Tibial nerve (tissue), 4 donors: ENCODE results near the gene ADORA1. TPM values are rescaled to one million over a fixed set of nuclear protein-coding genes. Genes with fewer than 3 reads are reported as not detected.
A peak's percentile ranks its signal among the peaks of the same experiment; 100 is the strongest.

Source experiments
- DNase-seq, 2 donors: peaks; one replicate each; pipeline ENCODE4 v3.0.0-alpha.2; 2019; ENCODE audit warnings: low spot score in 2 of 2
- H3K27ac ChIP-seq, 4 donors: fragments of 200-600 bp; sonication (generic) in 3 of 4; one replicate each; pipeline ENCODE4 v1.5.1; 2017 to 2019; ENCODE audit warnings: mild to moderate bottlenecking in 1 of 4
- H3K27me3 ChIP-seq, 2 donors: fragments of 200-600 bp; sonication (generic) in 1 of 2; one replicate each; pipeline versions ENCODE4 v1.5.1 to v1.6.0; 2017 to 2019
- H3K36me3 ChIP-seq, 3 donors: fragments of 200-600 bp; sonication (generic); one replicate each; pipeline ENCODE4 v1.5.1; 2018 to 2019
- H3K4me1 ChIP-seq, 4 donors: fragments of 200-600 bp; sonication (generic) in 3 of 4; one replicate each; pipeline ENCODE4 v1.5.1; 2017 to 2019
- H3K4me3 ChIP-seq, 4 donors: fragments of 200-600 bp; sonication (generic) in 3 of 4; one replicate each; pipeline ENCODE4 v1.5.1; 2017 to 2019; ENCODE audit warnings: mild to moderate bottlenecking in 1 of 4, moderate library complexity in 1 of 4
- H3K9me3 ChIP-seq, 4 donors: fragments of 200-600 bp; sonication (generic) in 3 of 4; one replicate each; pipeline ENCODE4 v1.5.1; 2017 to 2019
- CTCF ChIP-seq, 5 experiments: fragments of 200-600 bp in 3 of 5; fragments of 450-650 bp in 2 of 5; sonication (generic) in 3 of 5; IDR thresholded peaks; one replicate each; pipeline ENCODE4 v1.5.1; 2016 to 2019; ENCODE audit warnings: antibody characterized with exemption in 5 of 5, mild to moderate bottlenecking in 3 of 5, moderate library complexity in 2 of 5
- EP300 ChIP-seq, 2 donors: sonication (generic); formaldehyde crosslinking; IDR thresholded peaks; one replicate each; pipeline ENCODE4 v1.6.1; 2017; ENCODE audit warnings: antibody characterized with exemption in 2 of 2, mild to moderate bottlenecking in 1 of 2
- POLR2A ChIP-seq, 2 donors: fragments of 450-650 bp; IDR thresholded peaks; one replicate each; pipeline ENCODE4 v1.6.1; 2017; ENCODE audit warnings: antibody characterized with exemption in 2 of 2, mild to moderate bottlenecking in 2 of 2, moderate library complexity in 2 of 2
- WGBS, 2 donors: methylation state at CpG; one replicate each; pipeline ENCODE4 v1.1.5; 2018; 5-methylcytosine and 5-hydroxymethylcytosine counted together
- total RNA-seq, 4 donors: library from RNA; depleted of rRNA; stranded (reverse); fragments of >200 nt; gene quantifications; one replicate each; pipeline ENCODE4 v1.1.0, GENCODE V29; 2016

The ADORA1 gene
- total RNA-seq, 4 donors from 2014 or later: 0.30 to 2.2 (median 0.96) TPM

- Histone ChIP-seq H3K27ac (no peak overlapping the region), H3K36me3 (no peaks in the 10 kb centered on the region), H3K4me1 (peaks cover 0 to 10% (median 0%) of the 10 kb centered on the region in 4 donors), H3K9me3 (no peaks in the 10 kb centered on the region), H3K27me3 (peaks cover 0 to 46% of the 10 kb centered on the region in 2 donors), H3K4me3 (no peak overlapping the region)
- no peak for DNase-seq
- WGBS, 2 donors: 60 to 62% methylated on average over 10 of the region's 10 CpGs
- TF ChIP-seq CTCF (IDR thresholded peaks at IDR 0.05): no peak
- no peak for TF ChIP-seq POLR2A (IDR thresholded peaks at IDR 0.05)
- no peak for TF ChIP-seq EP300 (IDR thresholded peaks at IDR 0.05)
These were observed 11.3 kb upstream of the ADORA1 start for GRCh38 chr1:203116091-203116820.

DNA sequence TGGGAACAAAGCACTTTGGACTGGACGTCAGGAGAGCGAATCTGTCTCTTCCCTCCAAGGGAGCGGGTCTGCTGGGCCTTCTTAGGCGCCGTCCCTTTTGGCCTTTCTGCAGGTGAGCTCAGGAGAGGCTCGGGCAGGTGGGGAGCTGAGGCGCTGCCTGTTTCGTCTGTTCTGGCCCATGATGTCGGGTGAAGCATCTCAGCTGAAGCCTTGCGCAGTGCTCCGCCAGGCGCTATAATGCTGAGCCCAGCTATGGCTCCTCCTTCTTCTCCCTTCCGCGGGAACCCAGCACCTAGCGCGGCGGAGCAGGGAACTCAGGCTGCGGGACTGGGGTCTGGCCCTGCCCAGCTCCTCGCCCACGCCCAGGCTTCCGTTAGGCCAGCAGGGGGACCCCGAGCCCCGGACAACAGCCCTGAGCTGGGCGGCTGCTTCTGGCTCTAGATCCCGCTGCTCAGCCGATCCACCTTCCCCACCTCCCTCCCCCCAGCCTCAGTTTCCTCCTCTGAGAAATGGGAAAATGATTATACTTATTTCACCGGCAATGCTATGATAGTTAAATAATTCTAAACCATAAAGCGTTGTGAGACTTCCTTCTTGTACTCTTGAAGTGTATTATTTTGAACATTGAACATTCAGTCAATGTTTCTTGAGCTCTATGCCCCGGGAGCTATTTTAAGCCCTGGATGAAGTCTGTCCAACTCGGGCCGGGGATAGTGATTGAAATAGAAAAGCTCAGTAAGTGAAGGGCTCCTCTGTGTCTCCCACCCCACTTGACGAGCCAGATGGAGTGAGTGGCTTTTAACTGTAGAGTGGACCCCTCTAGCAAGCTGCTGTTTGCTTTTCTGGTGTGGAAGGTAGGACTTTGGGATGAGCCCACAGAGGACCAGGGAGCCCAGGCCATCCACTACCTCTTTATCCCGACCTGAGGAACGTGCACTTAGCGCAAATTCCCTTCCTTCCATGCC lies 9.6 kb upstream of the ADORA1 start:
- WGBS, 2 donors: 20 to 25% methylated on average over 34 to 35 of the region's 35 CpGs
- H3K36me3 ChIP-seq: no peaks in the 10 kb centered on the region
- no peak overlapping the region for H3K27ac ChIP-seq
- TF ChIP-seq EP300 (IDR thresholded peaks at IDR 0.05) (no peak), POLR2A (IDR thresholded peaks at IDR 0.05) (no peak), CTCF (IDR thresholded peaks at IDR 0.05) (peak; percentile 44 to 91 (median 78))
- peaks cover 0 to 52% of the 10 kb centered on the region in 2 donors for H3K27me3 ChIP-seq
- H3K4me3 ChIP-seq: no peak overlapping the region
- H3K4me1 ChIP-seq: peaks cover 0 to 10% (median 0%) of the 10 kb centered on the region in 4 donors
- no peaks in the 10 kb centered on the region for H3K9me3 ChIP-seq
- peak; percentile 41 to 69 for DNase-seq

- no peak for DNase-seq
- Histone ChIP-seq H3K4me1 (peaks cover 0 to 10% (median 0%) of the 10 kb centered on the region in 4 donors), H3K27me3 (peaks cover 0 to 68% of the 10 kb centered on the region in 2 donors), H3K27ac (no peak overlapping the region), H3K36me3 (no peaks in the 10 kb centered on the region), H3K4me3 (no peak overlapping the region), H3K9me3 (no peaks in the 10 kb centered on the region)
- TF ChIP-seq EP300 (IDR thresholded peaks at IDR 0.05): no peak
- no peak for TF ChIP-seq POLR2A (IDR thresholded peaks at IDR 0.05)
- no peak for TF ChIP-seq CTCF (IDR thresholded peaks at IDR 0.05)
- 73 to 78% methylated on average over 7 of the region's 7 CpGs for WGBS, 2 donors
These were observed 7.0 kb upstream of the ADORA1 start for GRCh38 chr1:203120325-203121153.

GRCh38 chr1:203121186-203122015 lies 6.1 kb upstream of the ADORA1 start:
- TF ChIP-seq CTCF (IDR thresholded peaks at IDR 0.05) (no peak), POLR2A (IDR thresholded peaks at IDR 0.05) (no peak), EP300 (IDR thresholded peaks at IDR 0.05) (no peak)
- no peaks in the 10 kb centered on the region for H3K36me3 ChIP-seq
- DNase-seq: no peak
- no peak overlapping the region for H3K4me3 ChIP-seq
- H3K27ac ChIP-seq: no peak overlapping the region
- 68 to 78% methylated on average over 11 of the region's 11 CpGs for WGBS, 2 donors
- H3K27me3 ChIP-seq: peaks cover 0 to 71% of the 10 kb centered on the region in 2 donors
- no peaks in the 10 kb centered on the region for H3K9me3 ChIP-seq
- H3K4me1 ChIP-seq: peaks cover 0 to 14% (median 0%) of the 10 kb centered on the region in 4 donors
